HG03108 (cell line): ENCODE measurements around the gene GSTM2.

Source experiments
- ATAC-seq: cut with Tn5 transposase; IDR thresholded peaks from one replicate; pipeline ENCODE4 v1.9.1; 2021; ENCODE audit warnings: moderate library complexity; ENCODE audit not compliant: unreplicated experiment

The GSTM2 gene

GRCh38 chr1:109629372-109630030 is 38.4 kb upstream of the GSTM2 start:
- no peak for ATAC-seq

- no peak for ATAC-seq
Observed at GRCh38 chr1:109630081-109630897, 37.6 kb upstream of the GSTM2 start.

- no peak for ATAC-seq
Observed at GRCh38 chr1:109630898-109631512, 36.9 kb upstream of the GSTM2 start.

DNA sequence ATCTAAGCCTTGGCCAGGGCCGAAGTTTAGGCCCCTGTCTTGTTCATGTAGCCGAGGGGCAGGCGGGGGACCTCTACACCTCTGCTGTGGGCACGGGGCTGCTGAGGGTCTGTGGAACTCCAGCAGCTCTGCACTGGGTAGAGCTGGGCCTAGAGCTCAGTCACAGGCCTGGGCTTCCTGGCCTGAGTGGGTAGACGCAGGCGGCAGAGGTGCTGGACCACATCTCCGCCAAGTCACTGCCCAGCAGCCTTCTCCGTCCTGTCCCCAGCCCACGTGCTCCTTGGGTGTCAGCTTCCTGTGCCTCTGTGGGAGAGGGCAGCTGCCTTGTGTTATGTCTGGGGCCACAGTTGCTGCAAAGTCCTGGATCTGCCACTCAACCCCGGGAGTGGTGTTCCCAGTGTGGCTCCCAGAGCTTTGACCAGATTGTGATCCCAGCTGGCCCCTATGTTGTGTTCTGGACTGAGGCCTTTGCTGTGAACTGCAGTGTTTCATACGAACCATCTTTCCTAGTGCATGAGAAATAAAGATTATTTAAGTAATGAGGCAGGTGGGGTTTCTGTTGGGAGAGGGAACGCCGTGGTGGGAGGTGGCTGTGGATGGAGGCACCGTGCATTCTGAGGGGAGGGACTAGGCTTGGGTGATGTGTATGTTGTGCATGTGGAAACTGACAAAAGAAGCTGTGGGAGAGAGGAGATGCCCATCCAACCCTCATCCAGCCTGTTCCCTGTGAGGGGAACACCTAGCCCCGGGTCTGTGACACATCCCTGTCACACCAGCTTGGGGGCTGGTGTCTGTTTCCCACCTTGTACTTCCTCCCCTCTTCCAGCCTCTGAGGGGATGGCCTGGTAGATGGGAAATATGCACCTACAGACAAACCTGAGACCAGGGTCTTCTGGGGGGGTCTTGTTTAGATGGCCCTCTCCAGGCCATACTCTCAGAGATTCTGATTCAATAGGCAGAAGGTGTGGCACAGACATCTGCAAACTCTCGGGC is 36.0 kb upstream of the GSTM2 start:
- ATAC-seq: no peak

- no peak for ATAC-seq
Observed at GRCh38 chr1:109632671-109633346, 35.0 kb upstream of the GSTM2 start.

DNA sequence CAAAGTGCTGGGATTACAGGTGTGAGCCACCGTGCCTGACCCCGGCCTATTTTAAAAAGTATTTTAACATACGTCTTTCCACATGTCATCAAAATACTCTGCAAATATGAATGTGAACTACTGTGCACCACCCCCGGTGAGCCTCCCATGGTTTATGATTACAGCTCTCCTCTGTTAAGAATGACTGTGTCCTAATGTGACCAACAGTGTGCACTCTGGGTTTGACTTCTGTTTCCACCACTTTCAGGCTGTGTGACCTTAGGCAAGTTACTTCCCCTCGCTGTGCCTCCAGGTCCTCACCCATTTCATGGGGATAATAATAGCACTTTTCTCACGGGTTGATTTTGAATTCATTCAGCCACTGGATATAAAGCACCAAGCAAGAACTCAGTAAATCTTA is 33.6 kb upstream of the GSTM2 start:
- no peak for ATAC-seq

GRCh38 chr1:109634771-109635750 is 32.8 kb upstream of the GSTM2 start:
- no peak for ATAC-seq

GRCh38 chr1:109635862-109636200 is 32.0 kb upstream of the GSTM2 start:
- ATAC-seq: no peak

DNA sequence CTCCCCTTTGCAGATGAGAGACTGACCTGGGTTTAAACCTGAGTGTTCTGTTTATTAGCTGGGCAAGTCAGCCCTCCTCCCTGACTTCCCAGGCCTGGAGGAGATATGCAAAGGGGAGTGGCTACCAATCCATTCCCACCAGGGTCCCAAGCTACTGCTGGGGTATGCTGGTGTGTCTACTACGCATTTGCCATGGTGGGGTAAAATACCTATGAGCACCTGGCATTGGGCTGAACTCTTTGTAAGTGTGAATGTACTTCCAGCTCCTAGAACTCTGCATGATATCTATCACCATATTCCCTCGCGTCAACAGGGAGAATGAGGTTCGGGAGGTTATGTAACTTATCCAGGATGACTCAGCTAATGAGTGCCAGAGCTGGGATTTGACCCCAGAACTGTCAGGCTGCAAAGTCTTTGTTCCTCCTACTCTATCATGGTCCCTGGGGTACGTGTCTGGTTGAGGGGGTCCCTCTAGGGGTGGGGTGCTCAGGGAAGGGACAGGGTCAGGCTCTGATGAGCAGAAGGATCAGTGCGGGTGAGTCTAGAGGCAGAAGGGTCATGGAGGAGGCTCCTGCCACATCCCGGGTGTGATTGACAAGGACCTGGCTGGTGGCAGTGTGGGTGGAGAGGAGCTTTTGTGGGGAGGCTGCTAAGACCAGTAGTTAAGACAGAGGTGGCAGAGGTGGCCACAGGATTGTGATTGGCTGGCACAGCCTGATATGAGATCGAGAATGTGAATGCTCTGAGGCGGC is 31.5 kb upstream of the GSTM2 start:
- no peak for ATAC-seq

DNA sequence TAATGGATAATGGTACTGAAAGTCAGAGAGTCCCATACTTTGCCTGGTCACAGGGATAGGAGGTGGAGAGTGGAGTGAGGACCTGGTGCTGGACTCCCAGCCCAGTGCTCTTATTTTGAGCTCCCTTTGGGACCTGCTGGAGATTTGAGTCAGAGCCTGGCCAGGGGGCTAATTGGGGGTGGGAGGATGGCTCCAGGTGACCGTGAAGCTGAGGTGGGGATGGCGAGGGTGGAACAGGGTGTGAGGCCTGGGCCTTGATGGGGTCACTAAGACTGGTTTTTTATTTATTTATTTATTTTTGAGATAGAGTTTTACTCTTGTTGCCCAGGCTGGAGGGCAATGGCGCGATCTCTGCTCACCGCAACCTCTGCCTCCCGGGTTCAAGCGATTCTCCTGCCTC is 30.4 kb upstream of the GSTM2 start:
- no peak for ATAC-seq

GRCh38 chr1:109639063-109639840 is 28.6 kb upstream of the GSTM2 start:
- ATAC-seq: no peak

- no peak for ATAC-seq
Observed at GRCh38 chr1:109639841-109640184, 28.0 kb upstream of the GSTM2 start.

DNA sequence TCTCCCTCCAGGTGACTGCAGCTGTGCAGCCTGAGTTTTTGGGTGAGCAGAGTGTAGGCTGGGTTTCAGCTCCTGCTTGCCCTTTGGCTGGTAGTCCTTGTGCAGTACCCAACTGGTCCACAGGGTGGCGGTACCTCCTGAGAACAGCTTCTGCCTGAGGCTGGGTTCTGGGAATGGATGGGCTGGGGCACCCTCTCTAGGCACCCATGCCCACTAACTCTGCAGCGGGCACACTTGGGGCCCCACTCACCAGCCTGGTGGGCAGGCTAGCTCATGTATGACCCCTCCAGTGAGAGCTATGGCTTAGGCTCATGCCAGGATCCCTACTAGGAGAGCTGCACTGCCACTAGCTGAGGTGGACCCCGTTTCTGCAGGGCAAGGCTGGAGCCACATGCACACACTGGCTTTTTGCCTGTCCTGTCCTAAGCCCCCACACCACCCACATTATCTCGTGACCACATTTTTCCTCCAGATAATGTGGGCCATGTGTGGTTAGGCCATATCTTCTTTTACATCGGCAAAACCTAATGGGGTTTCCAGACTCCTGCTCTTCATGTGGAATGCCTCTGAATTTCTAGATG is 27.5 kb upstream of the GSTM2 start:
- no peak for ATAC-seq

DNA sequence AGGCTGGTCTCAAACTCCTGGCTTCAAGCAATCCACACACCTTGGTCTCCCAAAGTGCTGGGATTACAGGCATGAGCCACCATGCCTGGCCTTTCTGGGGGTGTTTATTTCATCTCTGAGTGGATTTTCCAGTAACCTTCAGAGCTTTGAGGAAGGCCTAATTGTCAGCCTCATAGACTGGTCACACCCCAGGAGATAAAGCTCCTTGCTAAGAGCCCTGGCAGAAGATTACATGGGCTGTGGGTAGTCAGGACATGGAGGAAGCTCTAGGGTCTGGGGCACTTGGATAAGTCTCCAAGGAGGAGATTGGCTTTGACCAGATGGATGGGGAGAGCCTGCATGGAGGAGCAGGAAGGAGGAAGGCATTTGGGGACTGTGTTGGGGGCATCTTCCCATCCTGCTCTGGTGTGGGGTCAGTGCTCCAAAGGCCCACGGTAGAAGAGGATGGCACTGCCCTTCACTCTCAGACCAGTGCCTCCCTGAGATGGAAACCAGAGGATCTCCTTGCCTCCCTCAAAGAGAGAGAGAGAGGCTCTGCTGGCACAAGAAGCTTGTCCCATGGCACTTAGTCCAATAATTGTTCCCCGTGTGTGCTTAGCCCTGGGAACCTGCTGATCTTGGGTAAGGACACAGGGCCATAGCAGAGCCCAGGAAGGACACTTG is 26.6 kb upstream of the GSTM2 start:
- ATAC-seq: no peak

DNA sequence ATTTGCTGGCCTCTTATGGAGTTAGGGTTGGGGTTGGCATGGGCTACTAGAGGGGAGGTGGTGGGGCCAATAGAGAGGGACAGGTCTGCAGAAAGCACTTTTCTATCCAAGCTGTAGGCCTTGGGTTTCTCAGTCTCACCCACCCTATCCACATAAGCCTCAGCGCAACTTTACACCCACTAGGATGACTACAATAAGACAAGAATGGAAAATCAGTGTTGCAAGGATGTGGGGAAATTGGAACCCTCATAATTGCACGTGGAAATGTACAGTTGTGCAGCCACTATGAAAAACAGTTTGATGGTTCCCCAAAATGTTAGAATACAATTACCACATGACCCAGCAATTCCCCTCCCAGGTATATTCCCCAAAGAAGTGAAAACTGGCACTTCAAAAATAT is 26.0 kb upstream of the GSTM2 start:
- ATAC-seq: no peak

DNA sequence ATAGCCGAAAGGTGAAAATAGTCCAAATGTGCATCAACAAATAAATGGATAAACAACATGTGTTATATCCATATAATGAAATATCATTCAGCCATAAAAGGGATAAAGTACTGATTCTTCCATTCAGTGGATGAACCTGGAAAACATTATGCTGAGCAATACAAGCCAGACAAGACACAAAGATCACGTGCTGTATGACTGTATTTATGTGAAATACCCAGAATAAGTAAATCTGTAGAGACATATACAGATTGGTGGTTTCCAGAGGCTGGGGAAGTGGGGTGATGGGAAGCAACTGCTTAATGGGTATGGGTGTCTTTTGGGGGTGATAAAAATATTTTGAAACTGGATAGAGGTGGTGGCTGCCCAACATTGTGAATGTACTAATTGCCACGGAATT is 25.2 kb upstream of the GSTM2 start:
- ATAC-seq: no peak
